ENCODE data around the gene CCM2.

DNA sequence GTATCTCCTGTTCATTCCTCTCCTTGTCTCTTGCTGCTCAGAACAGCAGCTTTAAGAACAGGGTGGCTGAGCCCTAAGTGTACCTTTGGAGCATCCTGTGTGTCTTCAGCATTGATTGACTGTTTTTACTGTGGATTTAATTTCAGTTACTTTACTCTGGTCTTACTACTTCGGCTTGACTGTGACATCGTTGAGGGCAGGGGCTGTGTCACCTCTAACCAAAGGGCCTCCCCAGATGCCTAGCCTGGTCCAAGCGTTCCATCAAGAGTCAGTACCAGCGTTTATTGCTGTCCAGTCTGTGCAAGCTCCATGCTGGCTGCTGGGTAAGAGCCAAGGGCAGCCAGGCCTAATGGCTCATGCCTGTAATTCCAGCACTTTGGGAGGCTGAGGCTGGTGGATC lies 32.4 kb downstream of the CCM2 start:
- TF ChIP-seq, protein P1, sequence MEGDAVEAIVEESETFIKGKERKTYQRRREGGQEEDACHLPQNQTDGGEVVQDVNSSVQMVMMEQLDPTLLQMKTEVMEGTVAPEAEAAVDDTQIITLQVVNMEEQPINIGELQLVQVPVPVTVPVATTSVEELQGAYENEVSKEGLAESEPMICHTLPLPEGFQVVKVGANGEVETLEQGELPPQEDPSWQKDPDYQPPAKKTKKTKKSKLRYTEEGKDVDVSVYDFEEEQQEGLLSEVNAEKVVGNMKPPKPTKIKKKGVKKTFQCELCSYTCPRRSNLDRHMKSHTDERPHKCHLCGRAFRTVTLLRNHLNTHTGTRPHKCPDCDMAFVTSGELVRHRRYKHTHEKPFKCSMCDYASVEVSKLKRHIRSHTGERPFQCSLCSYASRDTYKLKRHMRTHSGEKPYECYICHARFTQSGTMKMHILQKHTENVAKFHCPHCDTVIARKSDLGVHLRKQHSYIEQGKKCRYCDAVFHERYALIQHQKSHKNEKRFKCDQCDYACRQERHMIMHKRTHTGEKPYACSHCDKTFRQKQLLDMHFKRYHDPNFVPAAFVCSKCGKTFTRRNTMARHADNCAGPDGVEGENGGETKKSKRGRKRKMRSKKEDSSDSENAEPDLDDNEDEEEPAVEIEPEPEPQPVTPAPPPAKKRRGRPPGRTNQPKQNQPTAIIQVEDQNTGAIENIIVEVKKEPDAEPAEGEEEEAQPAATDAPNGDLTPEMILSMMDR (IDR thresholded peaks at IDR 0.05): no peak
- no peak for TF ChIP-seq POLR2A (IDR thresholded peaks at IDR 0.05)
